Lower leg skin (tissue), 3 donors: ENCODE measurements around the gene SSTR3.

Experiments used
- CTCF ChIP-seq, 3 donors: fragments of 450-650 bp; IDR thresholded peaks; one replicate each; pipeline ENCODE4 v1.5.1; 2016; ENCODE audit warnings: antibody characterized with exemption in 3 of 3, mild to moderate bottlenecking in 3 of 3, moderate library complexity in 2 of 3
- POLR2A ChIP-seq, 2 donors: fragments of 450-650 bp; IDR thresholded peaks; one replicate each; pipeline ENCODE4 v1.6.1; 2016 to 2017; ENCODE audit warnings: antibody characterized with exemption in 2 of 2, mild to moderate bottlenecking in 1 of 2, moderate library complexity in 1 of 2

DNA sequence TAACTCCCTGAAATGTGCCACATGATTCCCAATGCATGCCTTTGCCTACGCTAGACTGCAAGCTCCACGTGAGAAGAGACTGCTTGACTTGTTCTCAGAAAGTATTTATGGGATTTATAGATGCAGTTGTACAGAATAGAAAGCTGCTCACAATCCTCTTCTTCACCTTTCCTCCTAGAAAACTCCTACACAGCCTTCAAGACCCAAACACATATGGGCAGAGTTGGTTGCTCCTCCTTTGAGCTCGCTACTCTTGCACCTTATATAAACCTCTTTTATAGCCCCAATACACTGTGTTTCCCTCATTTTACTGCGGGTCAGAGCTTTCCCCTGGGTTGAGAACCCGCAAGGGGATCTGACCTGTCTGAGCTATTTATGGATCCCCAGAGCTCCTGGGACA, 40.6 kb downstream of the SSTR3 start:
- TF ChIP-seq POLR2A (IDR thresholded peaks at IDR 0.05) (no peak), CTCF (IDR thresholded peaks at IDR 0.05) (no peak)
